ENCODE data around the gene TSPAN9.

DNA sequence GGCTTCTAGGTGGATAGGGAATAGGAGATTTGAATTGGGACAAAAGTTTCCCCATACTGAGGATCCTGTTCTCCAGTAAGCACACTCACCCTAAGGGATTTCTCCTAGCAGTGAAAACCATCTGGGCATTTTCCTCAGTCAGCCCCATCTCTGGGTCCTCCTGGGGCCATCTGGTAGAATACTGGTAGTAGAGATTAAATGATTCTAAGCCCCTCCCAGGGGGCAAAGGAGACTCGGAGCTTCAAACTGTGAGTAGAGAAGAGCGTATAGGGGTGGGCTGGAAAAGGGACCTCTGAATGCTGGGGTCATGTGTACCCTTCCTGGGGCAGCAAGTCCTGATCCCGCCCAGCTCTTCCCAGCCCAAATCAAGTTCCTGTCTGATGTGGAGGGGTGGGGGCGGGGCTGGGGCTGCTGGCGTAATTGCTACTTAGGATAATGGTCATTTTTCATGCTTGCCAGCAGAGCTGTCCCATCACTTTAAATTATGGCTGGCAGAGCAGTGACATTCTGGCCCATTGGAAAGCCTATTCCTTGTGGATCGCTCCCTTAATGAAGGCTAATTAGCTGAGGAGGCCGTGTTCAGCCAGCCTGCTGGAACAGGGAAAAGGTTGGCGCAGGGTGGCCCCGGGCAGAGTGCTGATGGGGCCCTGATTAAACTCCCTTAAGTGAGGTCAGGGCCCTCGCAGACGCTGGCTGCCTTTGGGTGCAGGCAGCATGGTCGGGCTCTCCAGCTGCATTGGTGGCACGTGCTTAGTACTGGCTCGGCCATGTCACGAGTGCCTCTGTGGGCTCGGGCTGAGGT, 127.8 kb downstream of the TSPAN9 start:
- TF ChIP-seq, protein P1, sequence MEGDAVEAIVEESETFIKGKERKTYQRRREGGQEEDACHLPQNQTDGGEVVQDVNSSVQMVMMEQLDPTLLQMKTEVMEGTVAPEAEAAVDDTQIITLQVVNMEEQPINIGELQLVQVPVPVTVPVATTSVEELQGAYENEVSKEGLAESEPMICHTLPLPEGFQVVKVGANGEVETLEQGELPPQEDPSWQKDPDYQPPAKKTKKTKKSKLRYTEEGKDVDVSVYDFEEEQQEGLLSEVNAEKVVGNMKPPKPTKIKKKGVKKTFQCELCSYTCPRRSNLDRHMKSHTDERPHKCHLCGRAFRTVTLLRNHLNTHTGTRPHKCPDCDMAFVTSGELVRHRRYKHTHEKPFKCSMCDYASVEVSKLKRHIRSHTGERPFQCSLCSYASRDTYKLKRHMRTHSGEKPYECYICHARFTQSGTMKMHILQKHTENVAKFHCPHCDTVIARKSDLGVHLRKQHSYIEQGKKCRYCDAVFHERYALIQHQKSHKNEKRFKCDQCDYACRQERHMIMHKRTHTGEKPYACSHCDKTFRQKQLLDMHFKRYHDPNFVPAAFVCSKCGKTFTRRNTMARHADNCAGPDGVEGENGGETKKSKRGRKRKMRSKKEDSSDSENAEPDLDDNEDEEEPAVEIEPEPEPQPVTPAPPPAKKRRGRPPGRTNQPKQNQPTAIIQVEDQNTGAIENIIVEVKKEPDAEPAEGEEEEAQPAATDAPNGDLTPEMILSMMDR (IDR thresholded peaks at IDR 0.05) = no peak
- TF ChIP-seq POLR2AphosphoS5 (IDR thresholded peaks at IDR 0.05) = no peak
- no peak for TF ChIP-seq POLR2A (IDR thresholded peaks at IDR 0.05)
